GM21529 (cell line): ENCODE results near the gene LRRC8D.

Experiments used
- ATAC-seq: cut with Tn5 transposase; IDR thresholded peaks from one replicate; pipeline ENCODE4 v1.9.1; 2021; ENCODE audit not compliant: unreplicated experiment

Gene LRRC8D

GRCh38 chr1:89807503-89807902, 13.3 kb upstream of the LRRC8D start:
- ATAC-seq, result no peak

GRCh38 chr1:89807983-89808382, 12.8 kb upstream of the LRRC8D start:
- no peak for ATAC-seq

GRCh38 chr1:89808441-89809117, 12.3 kb upstream of the LRRC8D start:
- ATAC-seq, result no peak

- ATAC-seq, result no peak
Observed at GRCh38 chr1:89809556-89809955, 11.3 kb upstream of the LRRC8D start.

- ATAC-seq, result no peak
Observed at GRCh38 chr1:89810302-89810701, 10.5 kb upstream of the LRRC8D start.

- no peak for ATAC-seq
Observed at GRCh38 chr1:89810880-89811279, 10.0 kb upstream of the LRRC8D start.

GRCh38 chr1:89812992-89813391, 7.8 kb upstream of the LRRC8D start:
- no peak for ATAC-seq

GRCh38 chr1:89815040-89815439, 5.8 kb upstream of the LRRC8D start:
- no peak for ATAC-seq

GRCh38 chr1:89815611-89816010, 5.2 kb upstream of the LRRC8D start:
- ATAC-seq, result peak; percentile 61

GRCh38 chr1:89816366-89816765, 4.5 kb upstream of the LRRC8D start:
- no peak for ATAC-seq

GRCh38 chr1:89821322-89822108, 683 bp downstream of the LRRC8D start:
- ATAC-seq, result peak; percentile 48

GRCh38 chr1:89822109-89822962, 1.5 kb downstream of the LRRC8D start:
- no peak for ATAC-seq

- ATAC-seq, result no peak
Observed at GRCh38 chr1:89822999-89823628, 2.3 kb downstream of the LRRC8D start.

- no peak for ATAC-seq
Observed at GRCh38 chr1:89823679-89824292, 3.0 kb downstream of the LRRC8D start.

GRCh38 chr1:89826594-89826993, 5.8 kb downstream of the LRRC8D start:
- ATAC-seq, result no peak

GRCh38 chr1:89827330-89827729, 6.5 kb downstream of the LRRC8D start:
- no peak for ATAC-seq

GRCh38 chr1:89827902-89828301, 7.1 kb downstream of the LRRC8D start:
- no peak for ATAC-seq

GRCh38 chr1:89829186-89829585, 8.4 kb downstream of the LRRC8D start:
- no peak for ATAC-seq

GRCh38 chr1:89831462-89832120, 10.8 kb downstream of the LRRC8D start:
- no peak for ATAC-seq

- no peak for ATAC-seq
Observed at GRCh38 chr1:89832496-89833127, 11.8 kb downstream of the LRRC8D start.
